ENCODE results near the gene ALOX12B. TPM values are rescaled to one million over a fixed set of nuclear protein-coding genes. Genes with fewer than 3 reads are reported as not detected.
A peak's percentile ranks its signal among the peaks of the same experiment; 100 is the strongest.

Gene ALOX12B
- total RNA-seq, 1 experiment from 2014 or later, result 0.22 TPM

GRCh38 chr17:8075574-8076342 lies 11.8 kb downstream of the ALOX12B start:
- no peak overlapping the region for H3K9ac ChIP-seq (ENCODE audit: low read length)

GRCh38 chr17:8075081-8075480 lies 12.4 kb downstream of the ALOX12B start:
- Histone ChIP-seq H3K9me3 (ENCODE audit: low read length) (no peaks in the 10 kb centered on the region), H3K79me2 (ENCODE audit: low read length) (no peaks in the 10 kb centered on the region), H3K9ac (ENCODE audit: low read length) (no peak overlapping the region), H3K27ac (ENCODE audit: low read length) (no peak overlapping the region), H3K4me2 (ENCODE audit: low read depth, low read length, poor library complexity, severe bottlenecking) (no peak overlapping the region), H3K9me2 (replicated peaks; ENCODE audit: insufficient read depth, low read length) (no peaks in the 10 kb centered on the region), H3K36me3 (ENCODE audit: insufficient read depth, low read length) (no peaks in the 10 kb centered on the region), H2AFZ (ENCODE audit: low read length) (no peak overlapping the region), H3K27me3 (ENCODE audit: low read length) (no peaks in the 10 kb centered on the region), H3K4me3 (ENCODE audit: low read length) (no peak overlapping the region), H3K4me1 (ENCODE audit: low read length) (peaks cover 6% of the 10 kb centered on the region), H4K20me1 (ENCODE audit: insufficient read depth, low read depth, low read length) (peaks cover 1% of the 10 kb centered on the region)
- no peak for DNase-seq

More at GRCh38 chr17:8075574-8076342, 11.8 kb downstream of the ALOX12B start:
- H3K9me3 ChIP-seq (ENCODE audit: low read length), result no peaks in the 10 kb centered on the region
- no peak overlapping the region for H3K4me2 ChIP-seq (ENCODE audit: low read depth, low read length, poor library complexity, severe bottlenecking)
- H3K4me3 ChIP-seq (ENCODE audit: low read length), result no peak overlapping the region
- H3K27ac ChIP-seq (ENCODE audit: low read length), result no peak overlapping the region
- no peak for DNase-seq
- H3K36me3 ChIP-seq (ENCODE audit: insufficient read depth, low read length), result no peaks in the 10 kb centered on the region
- H3K4me1 ChIP-seq (ENCODE audit: low read length), result peaks cover 12% of the 10 kb centered on the region
- H3K9me2 ChIP-seq (replicated peaks; ENCODE audit: insufficient read depth, low read length), result no peaks in the 10 kb centered on the region
- H3K79me2 ChIP-seq (ENCODE audit: low read length), result no peaks in the 10 kb centered on the region
- H4K20me1 ChIP-seq (ENCODE audit: insufficient read depth, low read depth, low read length), result peaks cover 8% of the 10 kb centered on the region
- H3K27me3 ChIP-seq (ENCODE audit: low read length), result no peaks in the 10 kb centered on the region
- H2AFZ ChIP-seq (ENCODE audit: low read length), result no peak overlapping the region

- no peak overlapping the region for H3K27ac ChIP-seq (ENCODE audit: low read length)
- no peak overlapping the region for H3K4me2 ChIP-seq (ENCODE audit: low read depth, low read length, poor library complexity, severe bottlenecking)
- no peaks in the 10 kb centered on the region for H3K27me3 ChIP-seq (ENCODE audit: low read length)
- peaks cover 1% of the 10 kb centered on the region; the same call in 1 of the 2 replicates for H3K4me1 ChIP-seq (ENCODE audit: low read length)
- no peaks in the 10 kb centered on the region for H3K9me3 ChIP-seq (ENCODE audit: low read length)
- H4K20me1 ChIP-seq (ENCODE audit: insufficient read depth, low read depth, low read length), result no peaks in the 10 kb centered on the region
- H3K9ac ChIP-seq (ENCODE audit: low read length), result no peak overlapping the region
- no peak overlapping the region for H3K4me3 ChIP-seq (ENCODE audit: low read length)
- no peaks in the 10 kb centered on the region for H3K36me3 ChIP-seq (ENCODE audit: insufficient read depth, low read length)
- DNase-seq, result no peak
- no peaks in the 10 kb centered on the region for H3K79me2 ChIP-seq (ENCODE audit: low read length)
- H2AFZ ChIP-seq (ENCODE audit: low read length), result no peak overlapping the region
- no peaks in the 10 kb centered on the region for H3K9me2 ChIP-seq (replicated peaks; ENCODE audit: insufficient read depth, low read length)
These were observed 13.0 kb downstream of the ALOX12B start for GRCh38 chr17:8074554-8074953.

DNA sequence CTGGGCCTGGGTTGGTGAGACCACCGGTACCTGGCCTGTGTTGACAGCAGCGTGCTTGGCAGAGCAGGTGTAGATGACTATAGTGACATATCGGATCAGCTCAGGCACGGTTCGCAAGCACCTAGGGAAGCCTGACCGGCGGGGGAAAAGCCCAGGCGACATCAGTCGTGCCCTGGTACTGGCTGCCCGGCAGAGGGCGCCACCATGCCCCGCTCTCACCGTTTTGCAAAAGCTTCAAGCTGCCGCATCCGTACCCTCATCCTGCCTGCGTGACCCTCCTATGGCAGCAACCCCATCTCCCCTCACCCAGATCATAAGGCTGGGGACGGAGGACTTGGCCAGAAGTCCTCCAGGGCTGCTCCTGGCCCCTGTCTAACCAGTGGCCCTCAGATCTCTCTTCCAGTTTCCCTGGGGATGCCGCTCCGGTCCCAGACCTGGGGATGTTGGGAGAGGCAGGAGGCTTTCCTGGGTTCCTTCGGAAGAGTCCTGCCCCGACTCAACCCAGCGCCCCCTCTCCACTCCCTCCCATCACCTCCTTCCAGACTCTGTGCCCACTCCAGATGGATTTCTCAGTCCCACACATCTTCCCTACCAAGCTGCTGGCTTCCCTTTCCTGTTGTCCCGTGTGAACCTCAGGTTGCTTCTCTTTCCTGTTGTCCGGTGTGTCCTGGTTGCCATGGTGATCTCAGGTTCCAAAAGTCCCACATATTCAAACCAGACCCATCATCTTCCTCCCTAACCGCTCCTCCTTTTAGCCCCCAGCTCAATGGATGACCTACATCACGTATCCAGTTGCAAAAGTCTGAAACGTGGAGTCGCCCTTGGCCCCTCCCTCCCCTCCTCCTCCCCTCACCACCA lies 13.7 kb downstream of the ALOX12B start:
- no peak overlapping the region for H3K27ac ChIP-seq (ENCODE audit: low read length)
- no peak overlapping the region for H2AFZ ChIP-seq (ENCODE audit: low read length)
- no peak overlapping the region for H3K9ac ChIP-seq (ENCODE audit: low read length)

DNA sequence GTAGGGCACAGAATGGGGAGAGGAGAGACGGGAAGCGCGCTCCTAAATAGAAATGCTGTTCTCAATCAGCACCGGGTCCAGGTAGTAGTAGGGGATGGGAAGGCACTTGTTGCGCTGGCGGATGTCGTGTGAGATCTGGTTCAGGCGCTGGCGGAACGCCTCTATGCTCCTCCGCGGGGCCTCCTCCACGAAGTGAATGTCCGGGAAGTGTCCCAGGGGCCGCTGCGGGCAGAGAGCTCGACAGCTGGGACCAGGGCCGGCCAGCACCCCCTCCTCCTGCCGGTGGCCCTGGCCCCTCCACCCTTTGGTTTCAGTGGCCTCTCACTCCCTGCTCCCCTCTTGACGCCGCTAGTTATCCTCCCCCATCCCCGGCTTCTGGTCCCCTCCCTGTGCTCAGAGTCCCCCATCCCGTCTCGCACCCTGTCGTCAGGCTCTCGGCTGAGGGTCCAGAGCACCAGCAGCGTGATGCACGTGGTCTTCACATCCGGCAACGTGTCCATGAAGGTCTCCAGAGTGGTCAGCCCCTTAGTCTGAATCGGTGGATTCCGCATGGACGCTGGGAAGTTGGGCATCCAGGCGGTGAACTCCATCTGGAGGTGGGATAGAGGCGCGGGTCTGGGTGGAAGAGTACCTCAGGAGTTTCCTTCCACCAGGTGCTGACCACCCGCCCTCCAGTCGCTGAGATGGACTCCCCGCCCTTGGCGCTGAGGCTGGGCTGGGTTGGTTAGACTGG lies 14.6 kb downstream of the ALOX12B start:
- H3K27ac ChIP-seq (ENCODE audit: low read length), result no peak overlapping the region
- no peak overlapping the region for H3K9ac ChIP-seq (ENCODE audit: low read length)

More for the DNA sequence above, 13.7 kb downstream of the ALOX12B start:
- no peaks in the 10 kb centered on the region for H3K79me2 ChIP-seq (ENCODE audit: low read length)
- DNase-seq, result peak; percentile 89
- no peaks in the 10 kb centered on the region for H3K9me3 ChIP-seq (ENCODE audit: low read length)
- H3K4me1 ChIP-seq (ENCODE audit: low read length), result no peaks in the 10 kb centered on the region
- H3K9me2 ChIP-seq (replicated peaks; ENCODE audit: insufficient read depth, low read length), result no peaks in the 10 kb centered on the region
- no peak overlapping the region for H3K4me2 ChIP-seq (ENCODE audit: low read depth, low read length, poor library complexity, severe bottlenecking)
- H3K4me3 ChIP-seq (ENCODE audit: low read length), result no peak overlapping the region
- no peaks in the 10 kb centered on the region for H3K36me3 ChIP-seq (ENCODE audit: insufficient read depth, low read length)
- H4K20me1 ChIP-seq (ENCODE audit: insufficient read depth, low read depth, low read length), result no peaks in the 10 kb centered on the region
- H3K27me3 ChIP-seq (ENCODE audit: low read length), result no peaks in the 10 kb centered on the region

GRCh38 chr17:8072341-8072728 lies 15.2 kb downstream of the ALOX12B start:
- H4K20me1 ChIP-seq (ENCODE audit: insufficient read depth, low read depth, low read length), result no peaks in the 10 kb centered on the region
- no peaks in the 10 kb centered on the region for H3K79me2 ChIP-seq (ENCODE audit: low read length)

More for the DNA sequence above, 14.6 kb downstream of the ALOX12B start:
- Histone ChIP-seq H3K4me3 (ENCODE audit: low read length) (no peak overlapping the region), H3K4me2 (ENCODE audit: low read depth, low read length, poor library complexity, severe bottlenecking) (no peak overlapping the region), H3K9me2 (replicated peaks; ENCODE audit: insufficient read depth, low read length) (no peaks in the 10 kb centered on the region), H3K4me1 (ENCODE audit: low read length) (no peaks in the 10 kb centered on the region), H2AFZ (ENCODE audit: low read length) (no peak overlapping the region), H3K9me3 (ENCODE audit: low read length) (no peaks in the 10 kb centered on the region), H3K27me3 (ENCODE audit: low read length) (no peaks in the 10 kb centered on the region), H4K20me1 (ENCODE audit: insufficient read depth, low read depth, low read length) (no peaks in the 10 kb centered on the region), H3K36me3 (ENCODE audit: insufficient read depth, low read length) (no peaks in the 10 kb centered on the region), H3K79me2 (ENCODE audit: low read length) (no peaks in the 10 kb centered on the region)
- DNase-seq, result no peak

DNA sequence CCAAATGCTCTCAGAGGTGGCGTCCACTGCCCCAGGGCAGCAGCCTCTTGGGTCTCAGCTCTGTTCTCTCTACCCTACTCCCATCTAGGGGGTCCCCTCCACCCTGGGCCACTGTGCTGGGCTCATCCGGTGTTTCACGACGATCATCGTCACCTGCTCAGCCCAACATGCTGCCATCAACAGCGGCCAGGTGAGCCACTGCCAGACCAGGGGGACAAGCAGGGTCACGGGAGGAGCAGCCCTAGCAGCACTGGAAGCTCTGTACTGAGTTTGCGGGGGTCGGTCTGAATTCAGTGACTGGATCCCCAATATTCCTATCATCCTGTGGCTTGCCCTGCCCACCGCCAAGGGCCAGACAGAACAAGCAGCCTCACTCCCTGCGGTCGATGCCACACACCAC lies 16.0 kb downstream of the ALOX12B start:
- no peak overlapping the region for H3K4me2 ChIP-seq (ENCODE audit: low read depth, low read length, poor library complexity, severe bottlenecking)
- no peaks in the 10 kb centered on the region for H3K9me2 ChIP-seq (replicated peaks; ENCODE audit: insufficient read depth, low read length)
- no peaks in the 10 kb centered on the region for H3K9me3 ChIP-seq (ENCODE audit: low read length)
- no peaks in the 10 kb centered on the region for H3K27me3 ChIP-seq (ENCODE audit: low read length)
- H3K4me3 ChIP-seq (ENCODE audit: low read length), result no peak overlapping the region
- H3K27ac ChIP-seq (ENCODE audit: low read length), result no peak overlapping the region
- H2AFZ ChIP-seq (ENCODE audit: low read length), result no peak overlapping the region
- no peaks in the 10 kb centered on the region for H4K20me1 ChIP-seq (ENCODE audit: insufficient read depth, low read depth, low read length)
- DNase-seq, result no peak
- H3K9ac ChIP-seq (ENCODE audit: low read length), result no peak overlapping the region
- no peaks in the 10 kb centered on the region for H3K36me3 ChIP-seq (ENCODE audit: insufficient read depth, low read length)
- no peaks in the 10 kb centered on the region for H3K79me2 ChIP-seq (ENCODE audit: low read length)
- H3K4me1 ChIP-seq (ENCODE audit: low read length), result no peaks in the 10 kb centered on the region

More at GRCh38 chr17:8072341-8072728, 15.2 kb downstream of the ALOX12B start:
- Histone ChIP-seq H3K9ac (ENCODE audit: low read length) (no peak overlapping the region), H3K9me2 (replicated peaks; ENCODE audit: insufficient read depth, low read length) (no peaks in the 10 kb centered on the region), H3K27me3 (ENCODE audit: low read length) (no peaks in the 10 kb centered on the region), H2AFZ (ENCODE audit: low read length) (no peak overlapping the region), H3K4me1 (ENCODE audit: low read length) (no peaks in the 10 kb centered on the region), H3K4me2 (ENCODE audit: low read depth, low read length, poor library complexity, severe bottlenecking) (no peak overlapping the region), H3K9me3 (ENCODE audit: low read length) (no peaks in the 10 kb centered on the region), H3K4me3 (ENCODE audit: low read length) (no peak overlapping the region), H3K27ac (ENCODE audit: low read length) (no peak overlapping the region), H3K36me3 (ENCODE audit: insufficient read depth, low read length) (no peaks in the 10 kb centered on the region)
- no peak for DNase-seq

DNA sequence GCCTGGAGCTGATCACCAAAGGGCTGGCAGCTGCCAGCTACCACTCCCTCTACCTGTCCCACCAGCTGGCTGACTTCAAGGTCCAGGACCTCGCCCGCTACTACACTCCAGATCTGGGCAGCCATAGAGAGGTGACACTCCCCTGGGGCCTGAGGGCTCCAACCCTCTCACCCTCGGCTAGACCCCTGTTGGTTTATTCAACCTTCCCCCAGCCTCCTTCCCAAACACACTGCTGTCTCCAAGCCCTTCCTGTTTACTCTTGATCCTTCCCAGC lies 18.0 kb downstream of the ALOX12B start:
- no peak overlapping the region for H3K4me2 ChIP-seq (ENCODE audit: low read depth, low read length, poor library complexity, severe bottlenecking)
- H4K20me1 ChIP-seq (ENCODE audit: insufficient read depth, low read depth, low read length), result no peaks in the 10 kb centered on the region
- H3K79me2 ChIP-seq (ENCODE audit: low read length), result no peaks in the 10 kb centered on the region
- H2AFZ ChIP-seq (ENCODE audit: low read length), result no peak overlapping the region
- H3K36me3 ChIP-seq (ENCODE audit: insufficient read depth, low read length), result no peaks in the 10 kb centered on the region
- no peak for DNase-seq
- no peak overlapping the region for H3K4me3 ChIP-seq (ENCODE audit: low read length)
- no peak overlapping the region for H3K27ac ChIP-seq (ENCODE audit: low read length)
- H3K9ac ChIP-seq (ENCODE audit: low read length), result no peak overlapping the region
- H3K9me3 ChIP-seq (ENCODE audit: low read length), result no peaks in the 10 kb centered on the region
- no peaks in the 10 kb centered on the region for H3K27me3 ChIP-seq (ENCODE audit: low read length)
- H3K4me1 ChIP-seq (ENCODE audit: low read length), result no peaks in the 10 kb centered on the region
- H3K9me2 ChIP-seq (replicated peaks; ENCODE audit: insufficient read depth, low read length), result no peaks in the 10 kb centered on the region

All from Karpas-422 (cell line).